RWPE2 (cell line): Measurements from ENCODE around the gene CHST7.

Source experiments
- ATAC-seq: fragments of 200-7000 bp; cut with Tn5 transposase; 3 replicates; pipeline ENCODE4 v1.9.1; 2021; ENCODE audit warnings: low read depth
- DNase-seq: peaks from one replicate; pipeline ENCODE4 v3.0.0-alpha.2; 2020; ENCODE audit warnings: low spot score
- H3K27ac ChIP-seq: fragments of 450-650 bp; 2 replicates; pipeline ENCODE4 v1.5.1; 2017; ENCODE audit warnings: mild to moderate bottlenecking; ENCODE audit not compliant: poor library complexity, severe bottlenecking
- H3K27me3 ChIP-seq: fragments of 250-450 bp; sonication (Bioruptor Pico); 2 replicates; pipeline ENCODE4 v1.5.1; 2021; ENCODE audit warnings: mild to moderate bottlenecking, moderate library complexity; ENCODE audit not compliant: insufficient read depth, poor library complexity, severe bottlenecking
- H3K36me3 ChIP-seq: fragments of 250-450 bp; sonication (Bioruptor Pico); 2 replicates; pipeline ENCODE4 v1.5.1; 2020; ENCODE audit warnings: low read depth, mild to moderate bottlenecking, moderate library complexity
- H3K4me1 ChIP-seq: fragments of 250-450 bp; sonication (Bioruptor Pico); 2 replicates; pipeline ENCODE4 v1.5.1; 2021; ENCODE audit warnings: mild to moderate bottlenecking, moderate library complexity; ENCODE audit not compliant: insufficient read depth, poor library complexity, severe bottlenecking
- H3K4me3 ChIP-seq: fragments of 250-450 bp; sonication (Bioruptor Pico); 2 replicates; pipeline ENCODE4 v1.5.1; 2021; ENCODE audit warnings: mild to moderate bottlenecking, moderate library complexity; ENCODE audit not compliant: severe bottlenecking
- H3K9me3 ChIP-seq: fragments of 250-450 bp; sonication (Bioruptor Pico); 2 replicates; pipeline ENCODE4 v1.5.1; 2021; ENCODE audit warnings: mild to moderate bottlenecking, moderate library complexity; ENCODE audit not compliant: severe bottlenecking
- CTCF ChIP-seq: fragments of 450-650 bp; IDR thresholded peaks from one replicate; pipeline ENCODE4 v1.5.1; 2017; ENCODE audit warnings: mild to moderate bottlenecking, moderate library complexity; ENCODE audit not compliant: poor library complexity, severe bottlenecking

CHST7 gene

GRCh38 chrX:46579250-46579649 is 5.7 kb downstream of the CHST7 start:
- DNase-seq (no peak), ATAC-seq (no peak)
- peaks cover 32% of the 10 kb centered on the region for H3K4me1 ChIP-seq
- H3K36me3 ChIP-seq: no peaks in the 10 kb centered on the region
- H3K9me3 ChIP-seq: no peaks in the 10 kb centered on the region
- H3K4me3 ChIP-seq: no peak overlapping the region
- H3K27ac ChIP-seq: no peak overlapping the region
- TF ChIP-seq CTCF: no peak
- H3K27me3 ChIP-seq: no peaks in the 10 kb centered on the region

DNA sequence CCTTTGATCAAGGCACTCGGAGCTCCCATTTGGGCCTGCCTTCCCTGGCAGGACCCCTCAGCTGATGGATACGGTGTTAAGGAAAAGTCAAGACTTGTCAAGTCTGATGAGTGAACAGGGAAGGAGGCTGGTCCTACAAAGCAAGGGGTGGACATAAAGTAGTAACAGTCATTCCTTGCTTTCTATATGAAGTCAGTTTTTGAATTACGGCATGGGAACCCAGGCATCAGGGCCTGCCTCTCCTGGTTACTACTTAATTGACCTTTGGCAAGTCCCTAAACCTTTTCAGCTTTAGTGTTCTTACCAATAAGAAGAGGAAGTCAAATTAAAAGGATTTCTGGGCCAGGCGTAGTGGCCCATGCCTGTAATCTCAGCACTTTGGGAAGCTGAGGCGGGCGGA is 7.0 kb downstream of the CHST7 start:
- Histone ChIP-seq H3K9me3 (no peaks in the 10 kb centered on the region), H3K27me3 (no peaks in the 10 kb centered on the region), H3K36me3 (no peaks in the 10 kb centered on the region), H3K4me1 (peaks cover 37% of the 10 kb centered on the region), H3K4me3 (no peak overlapping the region), H3K27ac (peak overlapping the region; percentile 97)
- no peak for DNase-seq
- no peak for TF ChIP-seq CTCF
- no peak for ATAC-seq

- H3K36me3 ChIP-seq: no peaks in the 10 kb centered on the region
- TF ChIP-seq CTCF: no peak
- H3K27me3 ChIP-seq: no peaks in the 10 kb centered on the region
- no peak overlapping the region for H3K4me3 ChIP-seq
- peaks cover 38% of the 10 kb centered on the region for H3K4me1 ChIP-seq
- ATAC-seq (peak; percentile 70), DNase-seq (no peak)
- no peaks in the 10 kb centered on the region for H3K9me3 ChIP-seq
- peak overlapping the region; percentile 97 for H3K27ac ChIP-seq
Measured at GRCh38 chrX:46582325-46582724, 8.8 kb downstream of the CHST7 start.

- ATAC-seq: peak; percentile 80
- H3K27ac ChIP-seq: peak overlapping the region; percentile 97
- H3K4me3 ChIP-seq: no peak overlapping the region
- DNase-seq: no peak
- H3K9me3 ChIP-seq: no peaks in the 10 kb centered on the region
- H3K4me1 ChIP-seq: peaks cover 43% of the 10 kb centered on the region
- no peaks in the 10 kb centered on the region for H3K36me3 ChIP-seq
- no peak for TF ChIP-seq CTCF
- no peaks in the 10 kb centered on the region for H3K27me3 ChIP-seq
Measured at GRCh38 chrX:46582966-46583365, 9.4 kb downstream of the CHST7 start.

DNA sequence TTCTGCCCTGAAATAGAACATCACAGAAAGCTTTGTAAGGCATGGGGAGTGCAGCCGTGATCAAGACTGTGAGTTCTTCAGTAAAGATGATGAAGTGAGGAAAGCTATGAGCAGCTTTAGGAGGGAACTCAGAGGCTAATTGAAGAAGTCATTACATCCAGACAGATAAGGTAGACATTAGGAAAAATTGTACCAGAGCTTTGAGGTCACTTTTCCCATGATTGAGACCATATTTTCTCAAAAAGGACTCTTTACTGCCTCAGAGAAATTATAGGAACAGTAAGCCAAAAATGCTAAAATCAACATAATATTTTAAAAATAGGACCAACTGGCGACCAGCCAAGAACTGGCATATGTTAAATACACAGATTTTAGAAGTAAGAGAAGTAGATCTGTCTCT is 11.2 kb downstream of the CHST7 start:
- ATAC-seq (no peak), DNase-seq (no peak)
- no peak for TF ChIP-seq CTCF
- H3K9me3 ChIP-seq: no peaks in the 10 kb centered on the region
- peaks cover 59% of the 10 kb centered on the region for H3K4me1 ChIP-seq
- H3K27me3 ChIP-seq: no peaks in the 10 kb centered on the region
- no peaks in the 10 kb centered on the region for H3K36me3 ChIP-seq
- no peak overlapping the region for H3K4me3 ChIP-seq
- peak overlapping the region; percentile 97 for H3K27ac ChIP-seq
